ENCODE measurements around the gene ARHGAP26. TPM values are rescaled to one million over a fixed set of nuclear protein-coding genes. Genes with fewer than 3 reads are reported as not detected.

ARHGAP26 gene
- polyA plus RNA-seq, 3 donors: 26.5 to 56.8 (median 28.7) TPM

- H3K9ac ChIP-seq (ENCODE audit: insufficient read depth, low read length, poor library complexity, severe bottlenecking): peak overlapping the region; percentile 13
- peaks cover 39% of the 10 kb centered on the region for H4K20me1 ChIP-seq (ENCODE audit: insufficient read depth, low read length)
- DNase-seq: peak in 2 of 3 donors; percentile 15 to 29
- H3K27ac ChIP-seq (ENCODE audit: low read depth in 1 of 2, low read length in 2 of 2): peak overlapping the region in 1 of 2 donors; percentile 63
- TF ChIP-seq, protein P1, sequence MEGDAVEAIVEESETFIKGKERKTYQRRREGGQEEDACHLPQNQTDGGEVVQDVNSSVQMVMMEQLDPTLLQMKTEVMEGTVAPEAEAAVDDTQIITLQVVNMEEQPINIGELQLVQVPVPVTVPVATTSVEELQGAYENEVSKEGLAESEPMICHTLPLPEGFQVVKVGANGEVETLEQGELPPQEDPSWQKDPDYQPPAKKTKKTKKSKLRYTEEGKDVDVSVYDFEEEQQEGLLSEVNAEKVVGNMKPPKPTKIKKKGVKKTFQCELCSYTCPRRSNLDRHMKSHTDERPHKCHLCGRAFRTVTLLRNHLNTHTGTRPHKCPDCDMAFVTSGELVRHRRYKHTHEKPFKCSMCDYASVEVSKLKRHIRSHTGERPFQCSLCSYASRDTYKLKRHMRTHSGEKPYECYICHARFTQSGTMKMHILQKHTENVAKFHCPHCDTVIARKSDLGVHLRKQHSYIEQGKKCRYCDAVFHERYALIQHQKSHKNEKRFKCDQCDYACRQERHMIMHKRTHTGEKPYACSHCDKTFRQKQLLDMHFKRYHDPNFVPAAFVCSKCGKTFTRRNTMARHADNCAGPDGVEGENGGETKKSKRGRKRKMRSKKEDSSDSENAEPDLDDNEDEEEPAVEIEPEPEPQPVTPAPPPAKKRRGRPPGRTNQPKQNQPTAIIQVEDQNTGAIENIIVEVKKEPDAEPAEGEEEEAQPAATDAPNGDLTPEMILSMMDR (IDR thresholded peaks at IDR 0.05): no peak
- no peak overlapping the region for H3K4me3 ChIP-seq (replicated peaks in 1 of 3; ENCODE audit: low read depth in 2 of 3, low read length in 3 of 3)
- H3K27me3 ChIP-seq (ENCODE audit: control insufficient read depth in 2 of 2, insufficient read depth in 2 of 2, low read length in 2 of 2): no peaks in the 10 kb centered on the region
- Mint-ChIP-seq H3K27me3 (ENCODE audit: low read depth in 3 of 3) (peaks cover 0 to 4% (median 1%) of the 10 kb centered on the region in 3 donors), H3K4me3 (peak overlapping the region in 1 of 2 donors; percentile 22), H3K4me1 (peaks cover 49% of the 10 kb centered on the region), H3K9me3 (peaks cover 0 to 8% (median 5%) of the 10 kb centered on the region in 7 donors), H3K36me3 (peaks cover 76 to 84% of the 10 kb centered on the region in 2 donors), H3K27ac (peak overlapping the region; percentile 15 to 86 (median 69))
- peak overlapping the region; percentile 29 for H3K4me2 ChIP-seq (replicated peaks; ENCODE audit: extremely low read depth, low read length, poor library complexity, severe bottlenecking)
- H3K9me3 ChIP-seq (replicated peaks in 1 of 2; ENCODE audit: control insufficient read depth in 1 of 2, insufficient read depth in 1 of 2, low read length in 2 of 2): no peaks in the 10 kb centered on the region
- H3K79me2 ChIP-seq (ENCODE audit: insufficient read depth, low read length): peaks cover 3% of the 10 kb centered on the region
- no CpG with 5 or more reads among the region's 8 CpGs for WGBS (ENCODE audit: insufficient coverage)
- intact Hi-C loops (cut with micrococcal nuclease): no loop called here
- no peak overlapping the region for H2AFZ ChIP-seq (ENCODE audit: insufficient read depth, low read depth, low read length, poor library complexity, severe bottlenecking)
- H3K4me1 ChIP-seq (ENCODE audit: control insufficient read depth in 1 of 2, insufficient read depth in 2 of 2, low read length in 2 of 2): peaks cover 47 to 49% of the 10 kb centered on the region in 2 donors
- peaks cover 44 to 79% of the 10 kb centered on the region in 2 donors for H3K36me3 ChIP-seq (replicated peaks in 1 of 2; ENCODE audit: control insufficient read depth in 1 of 2, insufficient read depth in 2 of 2, low read length in 2 of 2)
Observed at GRCh38 chr5:143066556-143067281, 296.5 kb downstream of the ARHGAP26 start.

DNA sequence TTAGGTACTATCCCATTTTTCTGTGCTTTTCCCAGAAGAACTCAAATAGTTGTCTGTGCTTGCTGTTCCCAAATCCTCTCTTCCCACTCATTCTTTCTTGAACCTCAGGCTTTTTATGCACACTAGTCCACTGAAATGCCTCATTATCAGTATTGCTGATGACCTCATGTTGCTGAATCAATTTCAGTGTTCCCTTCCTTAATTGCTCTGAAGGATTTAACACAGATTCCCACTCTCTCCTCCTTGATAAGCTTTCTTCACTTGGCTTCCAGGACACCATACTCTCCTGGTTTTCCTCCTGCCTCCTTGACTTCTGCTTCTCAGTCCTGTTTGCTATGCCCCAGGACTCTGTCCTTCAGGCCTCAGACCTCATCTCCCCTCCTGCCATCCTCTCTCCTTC lies 298.5 kb downstream of the ARHGAP26 start:
- H3K4me1 Mint-ChIP-seq: peaks cover 40% of the 10 kb centered on the region
- Histone ChIP-seq H3K9me3 (replicated peaks in 1 of 2; ENCODE audit: control insufficient read depth in 1 of 2, insufficient read depth in 1 of 2, low read length in 2 of 2) (no peaks in the 10 kb centered on the region), H2AFZ (ENCODE audit: insufficient read depth, low read depth, low read length, poor library complexity, severe bottlenecking) (no peak overlapping the region), H3K27me3 (ENCODE audit: control insufficient read depth in 2 of 2, insufficient read depth in 2 of 2, low read length in 2 of 2) (no peaks in the 10 kb centered on the region), H3K4me3 (replicated peaks in 1 of 3; ENCODE audit: low read depth in 2 of 3, low read length in 3 of 3) (no peak overlapping the region), H3K36me3 (replicated peaks in 1 of 2; ENCODE audit: control insufficient read depth in 1 of 2, insufficient read depth in 2 of 2, low read length in 2 of 2) (peaks cover 28 to 68% of the 10 kb centered on the region in 2 donors), H3K9ac (ENCODE audit: insufficient read depth, low read length, poor library complexity, severe bottlenecking) (no peak overlapping the region), H3K27ac (ENCODE audit: low read depth in 1 of 2, low read length in 2 of 2) (no peak overlapping the region), H3K79me2 (ENCODE audit: insufficient read depth, low read length) (peaks cover 3% of the 10 kb centered on the region), H4K20me1 (ENCODE audit: insufficient read depth, low read length) (peaks cover 32% of the 10 kb centered on the region), H3K4me1 (ENCODE audit: control insufficient read depth in 1 of 2, insufficient read depth in 2 of 2, low read length in 2 of 2) (peaks cover 39 to 41% of the 10 kb centered on the region in 2 donors), H3K4me2 (replicated peaks; ENCODE audit: extremely low read depth, low read length, poor library complexity, severe bottlenecking) (no peak overlapping the region)
- intact Hi-C loops (cut with micrococcal nuclease): no loop called here
- H3K36me3 Mint-ChIP-seq: peaks cover 64 to 78% of the 10 kb centered on the region in 2 donors
- H3K9me3 Mint-ChIP-seq: peaks cover 0 to 8% (median 5%) of the 10 kb centered on the region in 7 donors
- TF ChIP-seq, protein P1 (IDR thresholded peaks at IDR 0.05): no peak
- no peak overlapping the region for H3K4me3 Mint-ChIP-seq
- no peak for DNase-seq
- peaks cover 0 to 4% (median 0%) of the 10 kb centered on the region in 3 donors for H3K27me3 Mint-ChIP-seq (ENCODE audit: low read depth in 3 of 3)
- H3K27ac Mint-ChIP-seq: peak overlapping the region in 2 of 7 donors; percentile 6 to 46
